WTC11 (cell line): ENCODE results near the gene OR2AK2. TPM values are rescaled to one million over a fixed set of nuclear protein-coding genes. Genes with fewer than 3 reads are reported as not detected.
A peak's percentile ranks its signal among the peaks of the same experiment; 100 is the strongest.
"Not testable (repeated sequence)": the region's sequence is repeated elsewhere in the genome, so short reads cannot be mapped to it uniquely, and the experiment has no call there.

Source experiments
- ATAC-seq: fragments of 200-7000 bp; cut with Tn5 transposase; 2 replicates; pipeline ENCODE4 v1.10.0; 2021; ENCODE audit warnings: mild to moderate bottlenecking, moderate library complexity
- CTCF ChIA-PET: fragments of 300-600 bp; sonication (Branson Sonifier 250); formaldehyde crosslinking; loops from one replicate; lab custom pipeline; 2021; ENCODE audit warnings: antibody characterized with exemption; lab: Charles Lee
- POLR2A ChIA-PET: fragments of 350-600 bp; sonication (Branson Sonifier 250); formaldehyde crosslinking; loops from one replicate; lab custom pipeline; 2021; ENCODE audit warnings: antibody characterized with exemption; lab: Charles Lee
- DNase-seq: peaks from one replicate; pipeline ENCODE4 v3.0.0; 2021; ENCODE audit warnings: low spot score
- H3K27ac Mint-ChIP-seq: 2 replicates; pipeline ENCODE4 v1.8.0; 2021; ENCODE audit warnings: mixed read lengths
- H3K27me3 Mint-ChIP-seq: 2 replicates; pipeline ENCODE4 v1.8.0; 2021; ENCODE audit warnings: low read depth, mild to moderate bottlenecking, moderate library complexity, mixed read lengths
- H3K36me3 Mint-ChIP-seq: 2 replicates; pipeline ENCODE4 v1.8.0; 2021; ENCODE audit warnings: mixed read lengths
- H3K4me1 Mint-ChIP-seq: 2 replicates; pipeline ENCODE4 v1.8.0; 2022; ENCODE audit warnings: mixed read lengths
- H3K4me3 Mint-ChIP-seq: 2 replicates; pipeline ENCODE4 v1.8.0; 2021; ENCODE audit warnings: mild to moderate bottlenecking, moderate library complexity, mixed read lengths
- H3K9me3 Mint-ChIP-seq: 2 replicates; pipeline ENCODE4 v1.8.0; 2021; ENCODE audit warnings: mixed read lengths
- AR ChIP-seq: fragments of 250-450 bp; sonication (Bioruptor Pico); IDR thresholded peaks from 2 replicates; pipeline ENCODE4 v1.9.0; 2021; ENCODE audit warnings: mild to moderate bottlenecking
- CTCF ChIP-seq: fragments of 200-600 bp; IDR thresholded peaks from 2 replicates; pipeline ENCODE4 v1.8.0; 2022; ENCODE audit warnings: antibody characterized with exemption
- GABPB1 ChIP-seq: sonication (generic); formaldehyde crosslinking; IDR thresholded peaks from 2 replicates; pipeline ENCODE4 v1.8.1; 2023; ENCODE audit warnings: mild to moderate bottlenecking, missing genetic modification reagents
- HMGXB4 ChIP-seq: sonication (generic); formaldehyde crosslinking; IDR thresholded peaks from 2 replicates; pipeline ENCODE4 v1.8.1; 2023; ENCODE audit warnings: mild to moderate bottlenecking, moderate library complexity, missing genetic modification reagents
- IRF2 ChIP-seq: sonication (generic); formaldehyde crosslinking; IDR thresholded peaks from 2 replicates; pipeline ENCODE4 v1.8.0; 2022; ENCODE audit warnings: low read depth, missing genetic modification reagents, borderline replicate concordance
- MAX ChIP-seq: sonication (generic); formaldehyde crosslinking; IDR thresholded peaks from 2 replicates; pipeline ENCODE4 v1.8.0; 2022; ENCODE audit warnings: mild to moderate bottlenecking, missing genetic modification reagents
- MLX ChIP-seq: sonication (generic); formaldehyde crosslinking; IDR thresholded peaks from 2 replicates; pipeline ENCODE4 v1.8.1; 2023; ENCODE audit warnings: mild to moderate bottlenecking, missing genetic modification reagents, moderate library complexity
- NFATC4 ChIP-seq: fragments of 250-450 bp; sonication (Bioruptor Pico); IDR thresholded peaks from 2 replicates; pipeline ENCODE4 v1.9.0; 2021; ENCODE audit warnings: mild to moderate bottlenecking
- NR1H2 ChIP-seq: sonication (generic); formaldehyde crosslinking; IDR thresholded peaks from 2 replicates; pipeline ENCODE4 v1.9.0; 2021; ENCODE audit warnings: mild to moderate bottlenecking, moderate library complexity, missing genetic modification reagents
- SMAD4 ChIP-seq: sonication (generic); formaldehyde crosslinking; IDR thresholded peaks from 2 replicates; pipeline ENCODE4 v1.8.0; 2022; ENCODE audit warnings: mild to moderate bottlenecking, missing genetic modification reagents
- STAT6 ChIP-seq: sonication (generic); formaldehyde crosslinking; conservative IDR thresholded peaks from 2 replicates; pipeline ENCODE4 v1.8.1; 2023; ENCODE audit warnings: mild to moderate bottlenecking, low read depth, missing genetic modification reagents, moderate library complexity
- TEAD1 ChIP-seq: sonication (generic); formaldehyde crosslinking; IDR thresholded peaks from 2 replicates; pipeline ENCODE4 v1.8.0; 2022; ENCODE audit warnings: mild to moderate bottlenecking, missing genetic modification reagents
- ZNF219 ChIP-seq: sonication (generic); formaldehyde crosslinking; IDR thresholded peaks from 2 replicates; pipeline ENCODE4 v1.8.0; 2023; ENCODE audit warnings: missing genetic modification reagents, mild to moderate bottlenecking, borderline replicate concordance
- ZNF263 ChIP-seq: sonication (generic); formaldehyde crosslinking; IDR thresholded peaks from 2 replicates; pipeline ENCODE4 v1.8.1; 2022; ENCODE audit warnings: low read depth, mild to moderate bottlenecking, moderate library complexity, missing genetic modification reagents
- ZNF671 ChIP-seq: fragments of 250-450 bp; sonication (Bioruptor Pico); IDR thresholded peaks from 2 replicates; pipeline ENCODE4 v1.8.0; 2021; ENCODE audit warnings: mild to moderate bottlenecking
- ZSCAN18 ChIP-seq: fragments of 250-450 bp; sonication (Bioruptor Pico); IDR thresholded peaks from 2 replicates; pipeline ENCODE4 v2.1.2; 2022; ENCODE audit warnings: mild to moderate bottlenecking, moderate library complexity
- total RNA-seq: library from RNA; stranded (reverse); gene quantifications from 3 replicates; pipeline ENCODE4 v1.2.3, GENCODE V29; 2021

OR2AK2 gene
- total RNA-seq, 1 experiment from 2014 or later: not detected

- Mint-ChIP-seq H3K36me3 (peaks cover 35% of the 10 kb centered on the region), H3K9me3 (peaks cover 59% of the 10 kb centered on the region), H3K4me3 (peak overlapping the region; percentile 53)
- not testable (repeated sequence) for H3K27me3 Mint-ChIP-seq, H3K4me1 Mint-ChIP-seq, H3K27ac Mint-ChIP-seq
- peak; percentile 99 for TF ChIP-seq CTCF
- peak; percentile 69; the same call in 1 of the 2 replicates for TF ChIP-seq HMGXB4 (CRISPR knock-in tag)
- TF ChIP-seq MAX (CRISPR knock-in tag): 0 out of 2 replicates have a peak, but pooled peaks have one; percentile 31
- peak; percentile 49; the same call in 1 of the 2 replicates for TF ChIP-seq TEAD1 (CRISPR knock-in tag)
- CTCF ChIA-PET: interaction anchor here (0.7 to 1.1 kb wide), 3 partner anchors 31 to 870 kb away, joined by 3 to 4 read pairs (median 3); partner anchors contain the start of gene TRIM58
- peak; percentile 95 for DNase-seq
- POLR2A ChIA-PET: interaction anchor here (0.6 kb wide), 1 partner anchor 430 kb away, joined by 4 read pairs; no protein-coding TSS in a partner anchor
- ATAC-seq: peak; percentile 99
Observed at GRCh38 chr1:247936965-247937734, 27.9 kb upstream of the OR2AK2 start.

GRCh38 chr1:247942624-247943023, 22.4 kb upstream of the OR2AK2 start:
- Mint-ChIP-seq H3K4me3 (no peak overlapping the region), H3K27ac (no peak overlapping the region), H3K36me3 (peaks cover 41% of the 10 kb centered on the region), H3K9me3 (peaks cover 67% of the 10 kb centered on the region), H3K27me3 (peaks cover 3% of the 10 kb centered on the region), H3K4me1 (no peaks in the 10 kb centered on the region)
- TF ChIP-seq GABPB1 (CRISPR knock-in tag): no peak
- no peak for TF ChIP-seq ZNF671
- no peak for TF ChIP-seq ZSCAN18 (CRISPR knock-in tag)
- ATAC-seq (no peak), DNase-seq (no peak)
- ChIA-PET CTCF (no interaction called here), POLR2A (no interaction called here)

GRCh38 chr1:247948558-247948957, 16.5 kb upstream of the OR2AK2 start, which contains the start of gene OR2L8:
Gene OR2L8, plus strand, starts transcription at chr1:247948858. Its CDS starts 0 bp downstream, at chr1:247948858.
- Mint-ChIP-seq H3K27me3 (peaks cover 8% of the 10 kb centered on the region), H3K9me3 (peaks cover 82% of the 10 kb centered on the region), H3K4me3 (no peak within 1 kb of the TSS), H3K36me3 (peaks cover 67% of the 10 kb centered on the region), H3K27ac (no peak within 1 kb of the TSS), H3K4me1 (no peaks in the 10 kb centered on the region)
- POLR2A ChIA-PET: no interaction called here
- CTCF ChIA-PET: no interaction called here
- ATAC-seq (no peak), DNase-seq (no peak)
- no peak for TF ChIP-seq SMAD4 (CRISPR knock-in tag)
- no peak for TF ChIP-seq ZNF219 (CRISPR knock-in tag)
- TF ChIP-seq CTCF: no peak
- no peak for TF ChIP-seq IRF2 (CRISPR knock-in tag)
- no peak for TF ChIP-seq NFATC4
- no peak for TF ChIP-seq AR
- no peak for TF ChIP-seq MLX (CRISPR knock-in tag)
- TF ChIP-seq STAT6 (CRISPR knock-in tag): no peak
- TF ChIP-seq ZNF263 (CRISPR knock-in tag): no peak
- no peak for TF ChIP-seq NR1H2 (CRISPR knock-in tag)
